Choroid plexus epithelial cell (primary cell): ENCODE data around the gene ALAS1.
A peak's percentile ranks its signal among the peaks of the same experiment; 100 is the strongest.

Source experiments
- DNase-seq: peaks from one replicate; pipeline ENCODE4 v3.0.0-alpha.2; 2010; ENCODE audit warnings: low read depth
- H3K4me3 ChIP-seq: 2 replicates; pipeline ENCODE4 v1.5.1; 2011; ENCODE audit warnings: low read depth, mild to moderate bottlenecking, control low read depth, low read length, moderate library complexity
- CTCF ChIP-seq: conservative IDR thresholded peaks from 2 replicates; pipeline ENCODE4 v1.5.1; 2011; ENCODE audit warnings: low read depth, mild to moderate bottlenecking, control low read depth, inconsistent platforms, low read length, moderate library complexity

ALAS1 gene

DNA sequence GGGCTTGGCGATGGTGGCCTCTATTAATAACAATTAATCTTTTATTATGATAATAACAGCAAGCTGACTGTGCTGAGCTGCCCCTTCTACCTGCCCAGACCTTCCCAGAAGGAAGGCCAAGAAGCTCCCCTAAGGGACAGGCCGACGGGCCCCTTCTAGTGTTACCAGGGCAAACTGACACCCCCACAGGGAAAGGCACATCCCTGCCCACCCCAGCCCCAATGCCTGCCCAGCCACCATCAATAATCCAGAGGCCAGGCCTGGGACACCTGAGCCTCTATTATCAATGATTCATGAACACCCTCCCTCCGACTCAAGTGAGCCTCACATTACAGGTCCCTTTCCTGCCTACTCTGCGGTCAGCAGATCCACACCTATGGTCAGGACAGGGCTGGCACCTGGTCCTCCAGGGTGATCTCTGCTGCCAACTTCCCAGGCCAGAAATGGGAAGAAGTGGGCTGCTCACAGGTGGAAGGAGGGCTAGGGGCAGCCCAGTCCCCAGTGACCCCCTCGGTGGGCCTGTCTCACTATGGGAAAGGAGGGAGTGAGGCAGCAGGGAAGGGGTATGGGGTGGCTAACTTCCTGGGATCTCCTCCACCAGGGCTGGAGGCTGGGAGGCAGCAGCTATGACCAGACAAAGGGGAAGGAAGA is 39.2 kb downstream of the ALAS1 start:
- no peak for TF ChIP-seq CTCF
- peak overlapping the region; percentile 93 for H3K4me3 ChIP-seq
- no peak for DNase-seq

DNA sequence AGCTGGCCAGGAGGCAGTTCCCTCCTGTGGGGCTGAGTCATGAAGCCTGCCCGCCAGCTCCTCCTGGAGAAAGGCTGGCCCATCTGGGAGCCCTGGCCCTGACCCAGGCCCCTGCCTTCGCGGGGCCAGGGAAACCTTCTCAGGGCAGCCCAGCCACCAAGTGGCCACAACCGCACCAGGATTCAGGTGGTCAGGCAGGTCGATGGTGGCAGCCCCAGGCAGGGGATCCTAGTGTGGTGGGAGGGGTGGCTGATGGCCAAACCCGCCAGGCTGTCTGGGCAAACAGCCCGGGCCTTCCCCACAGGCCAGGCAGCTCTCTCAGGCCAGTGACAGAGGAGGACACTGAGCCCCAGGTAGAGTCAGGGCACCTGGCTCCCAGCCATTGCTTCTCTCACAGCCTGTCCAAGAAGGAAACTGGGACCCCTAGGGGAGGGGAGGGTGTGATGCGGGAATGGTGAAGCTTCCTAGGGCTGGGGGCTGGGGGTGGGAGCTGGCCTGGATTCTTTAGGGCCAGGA is 39.8 kb downstream of the ALAS1 start:
- no peak for TF ChIP-seq CTCF
- DNase-seq = peak; percentile 90
- peak overlapping the region; percentile 93 for H3K4me3 ChIP-seq

DNA sequence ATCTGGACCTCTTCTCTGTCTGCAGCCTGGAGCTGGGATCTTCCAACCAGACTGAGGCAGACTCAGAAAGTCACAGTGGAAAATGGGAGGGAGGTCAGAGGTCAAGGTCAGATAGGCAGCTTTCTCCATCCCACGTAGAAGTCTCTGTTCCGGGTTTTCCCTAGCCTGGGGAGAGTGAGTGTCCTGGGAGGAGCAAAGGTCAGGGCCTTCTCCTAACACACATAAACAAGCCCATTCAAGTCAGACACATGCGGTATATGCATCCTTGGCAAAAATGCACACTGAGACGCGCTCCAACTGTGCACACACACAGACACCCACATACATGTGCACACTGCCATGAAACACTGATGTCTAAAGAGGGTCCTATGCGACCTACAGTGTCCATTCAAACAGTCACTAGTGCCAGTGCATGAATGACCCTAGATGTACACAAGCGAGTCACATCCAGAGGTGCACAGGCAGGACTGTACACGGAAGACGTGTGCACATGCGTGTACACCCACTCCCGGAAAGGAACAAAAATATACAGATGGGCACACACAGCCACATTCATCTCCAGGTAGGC is 40.3 kb downstream of the ALAS1 start:
- peak overlapping the region; percentile 93 for H3K4me3 ChIP-seq
- no peak for TF ChIP-seq CTCF
- DNase-seq = peak; percentile 29

DNA sequence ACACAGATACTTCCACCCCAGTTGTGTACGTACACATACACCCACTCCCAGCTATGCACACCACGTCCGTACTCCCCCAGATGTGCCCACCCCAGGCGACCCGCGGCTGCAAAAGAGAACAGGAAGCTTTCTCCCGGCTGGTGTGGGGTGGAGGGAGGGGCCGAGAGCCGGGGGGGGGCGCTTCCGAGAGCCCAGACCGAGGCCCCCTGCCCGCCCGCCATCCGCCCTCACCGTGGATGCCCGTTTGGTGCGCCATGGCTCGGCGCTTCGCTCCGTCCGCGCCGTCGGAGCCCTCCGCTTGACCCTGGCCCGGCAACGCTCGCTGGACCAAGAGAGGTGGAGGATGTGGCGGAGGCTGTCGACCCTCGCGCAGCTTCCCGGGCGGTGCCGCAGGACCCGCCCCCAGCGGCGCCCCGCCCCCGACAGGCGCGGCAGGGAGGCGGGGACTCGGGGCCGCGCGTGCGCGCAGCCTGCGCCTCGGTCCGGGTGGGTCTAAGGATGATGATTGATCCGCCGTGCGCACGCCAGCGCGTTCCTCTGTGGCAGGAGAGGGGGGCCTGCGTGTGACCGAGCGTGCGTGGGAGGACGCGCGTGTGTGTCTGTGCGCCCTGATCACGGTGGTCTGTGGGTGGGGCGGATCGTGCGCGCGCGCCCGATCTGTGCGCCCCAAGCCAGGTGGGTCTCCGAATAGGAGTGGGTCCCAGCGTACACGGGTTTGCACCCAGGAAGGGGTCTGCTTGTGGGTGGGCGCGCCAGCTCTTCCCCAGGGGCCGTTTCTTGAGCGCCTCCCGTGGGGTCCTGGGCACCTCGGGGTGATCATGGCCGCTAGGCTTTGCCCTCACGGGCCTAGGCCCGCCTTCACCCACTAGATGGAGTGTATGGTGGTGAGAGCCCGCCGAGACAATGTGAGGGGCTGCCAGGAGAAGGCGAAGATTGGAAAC is 41.1 kb downstream of the ALAS1 start, which contains the start of gene TWF2:
Gene TWF2, minus strand, starts transcription at position 398 of the 941 bp plus-strand sequence. Its CDS starts 142 bp downstream, at position 256.
- peak; percentile 50 for TF ChIP-seq CTCF
- peak; percentile 81 for DNase-seq
- peak within 1 kb of the TSS; percentile 93 for H3K4me3 ChIP-seq

GRCh38 chr3:52240059-52240885 is 42.3 kb downstream of the ALAS1 start:
- TF ChIP-seq CTCF = peak; percentile 14
- H3K4me3 ChIP-seq = peak overlapping the region; percentile 7

GRCh38 chr3:52240886-52241370 is 43.0 kb downstream of the ALAS1 start:
- no peak for DNase-seq
- TF ChIP-seq CTCF = no peak
- no peak overlapping the region for H3K4me3 ChIP-seq

More at GRCh38 chr3:52240059-52240885, 42.3 kb downstream of the ALAS1 start:
- DNase-seq = peak; percentile 98
